CD4-positive, alpha-beta T cell treated with Interleukin-10 for 1 hour (primary cell): Measurements from ENCODE around the gene PUS3.
"Not testable (repeated sequence)": the region's sequence is repeated elsewhere in the genome, so short reads cannot be mapped to it uniquely, and the experiment has no call there.

Experiments used
- DNase-seq: peaks from one replicate; pipeline ENCODE4 v3.0.0-alpha.2; 2020

PUS3 gene

DNA sequence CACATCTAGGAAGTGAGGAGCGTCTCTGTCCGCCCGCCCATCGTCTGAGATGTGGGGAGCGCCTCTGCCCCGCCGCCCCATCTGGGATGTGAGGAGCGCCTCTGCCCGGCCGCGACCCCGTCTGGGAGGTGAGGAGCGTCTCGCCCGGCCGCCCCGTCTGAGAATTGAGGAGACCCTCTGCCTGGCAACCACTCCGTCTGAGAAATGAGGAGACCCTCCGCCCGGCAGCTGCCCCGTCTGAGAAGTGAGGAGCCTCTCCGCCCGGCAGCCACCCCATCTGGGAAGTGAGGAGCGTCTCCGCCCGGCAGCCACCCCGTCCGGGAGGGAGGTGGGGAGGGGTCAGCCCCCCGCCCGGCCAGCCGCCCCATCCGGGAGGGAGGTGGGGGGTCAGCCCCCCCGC, 40.2 kb downstream of the PUS3 start:
- not testable (repeated sequence) for DNase-seq

DNA sequence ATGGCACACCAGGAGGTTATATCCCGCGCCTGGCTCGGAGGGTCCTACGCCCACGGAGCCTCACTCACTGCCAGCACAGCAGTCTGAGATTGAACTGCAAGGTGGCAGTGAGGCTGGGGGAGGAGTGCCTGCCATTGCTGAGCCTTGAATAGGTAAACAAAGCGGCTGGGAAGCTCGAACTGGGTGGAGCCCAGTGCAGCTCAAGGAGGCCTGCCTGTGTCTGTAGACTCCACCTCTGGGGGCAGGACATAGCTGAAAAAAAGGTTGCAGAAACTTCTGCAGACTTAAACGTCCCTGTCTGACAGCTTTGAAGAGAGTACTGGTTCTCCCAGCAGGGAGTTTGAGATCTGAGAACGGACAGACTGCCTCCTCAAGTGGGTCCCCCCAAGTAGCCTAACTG, 45.3 kb downstream of the PUS3 start:
- not testable (repeated sequence) for DNase-seq

DNA sequence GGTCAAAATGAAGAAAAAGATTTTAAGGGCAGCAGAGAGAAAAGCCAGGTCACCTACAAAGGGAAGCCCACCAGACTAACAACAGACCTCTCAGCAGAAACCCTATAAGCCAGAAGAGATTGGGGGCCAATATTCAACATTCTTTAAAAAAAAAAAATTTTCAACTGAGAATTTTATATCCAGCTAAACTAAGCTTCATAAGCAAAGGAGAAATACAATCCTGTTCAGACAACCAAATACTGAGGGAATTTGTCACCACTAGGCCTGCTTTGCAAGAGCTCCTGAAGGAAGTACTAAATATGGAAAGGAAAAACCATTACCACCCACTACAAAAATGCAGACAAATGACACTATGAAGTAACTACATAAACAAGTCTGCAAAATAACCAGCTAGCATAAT, 56.8 kb downstream of the PUS3 start:
- no peak for DNase-seq
